Ascending aorta (tissue), 2 donors: Measurements from ENCODE around the gene NKAIN2. TPM values are rescaled to one million over a fixed set of nuclear protein-coding genes. Genes with fewer than 3 reads are reported as not detected.

ENCODE experiments used
- DNase-seq, 2 donors: peaks; one replicate each; pipeline ENCODE4 v3.0.0-alpha.2; 2019; ENCODE audit warnings: low spot score in 2 of 2
- H3K27ac ChIP-seq, 2 donors: fragments of 200-600 bp; sonication (generic); one replicate each; pipeline ENCODE4 v1.5.1; 2016 to 2017; ENCODE audit warnings: mild to moderate bottlenecking in 1 of 2
- H3K27me3 ChIP-seq: fragments of 200-600 bp; sonication (generic); one replicate; pipeline ENCODE4 v1.5.1; 2017
- H3K36me3 ChIP-seq, 2 donors: fragments of 200-600 bp; sonication (generic); one replicate each; pipeline ENCODE4 v1.5.1; 2016
- H3K4me1 ChIP-seq, 2 donors: fragments of 200-600 bp; sonication (generic); one replicate each; pipeline ENCODE4 v1.5.1; 2016 to 2017; ENCODE audit warnings: mild to moderate bottlenecking in 1 of 2
- H3K4me3 ChIP-seq, 2 donors: fragments of 200-600 bp; sonication (generic); one replicate each; pipeline ENCODE4 v1.5.1; 2016 to 2017; ENCODE audit warnings: mild to moderate bottlenecking in 1 of 2
- H3K9me3 ChIP-seq, 2 donors: fragments of 200-600 bp; sonication (generic); one replicate each; pipeline ENCODE4 v1.5.1; 2016
- CTCF ChIP-seq, 3 experiments: fragments of 200-600 bp in 2 of 3; fragments of 450-650 bp in 1 of 3; sonication (generic) in 2 of 3; IDR thresholded peaks; one replicate each; pipeline ENCODE4 v1.5.1; 2016 to 2019; ENCODE audit warnings: antibody characterized with exemption in 3 of 3, mild to moderate bottlenecking in 1 of 3, moderate library complexity in 1 of 3
- intact Hi-C: fragments of 100-400 bp; cut with DNase I; formaldehyde crosslinking; loops from one replicate; pipeline ENCODE4 v1.15.1; 2023
- total RNA-seq: library from RNA; depleted of rRNA; stranded (reverse); fragments of >200 nt; gene quantifications from one replicate; pipeline ENCODE4 v1.1.0, GENCODE V29; 2016

Gene NKAIN2
- total RNA-seq, 1 donor from 2014 or later, result 0.11 TPM

GRCh38 chr6:124857746-124858145 lies 1054.1 kb downstream of the NKAIN2 start:
- Histone ChIP-seq H3K9me3 (no peaks in the 10 kb centered on the region), H3K27me3 (no peaks in the 10 kb centered on the region), H3K36me3 (no peaks in the 10 kb centered on the region), H3K27ac (no peak overlapping the region), H3K4me1 (no peaks in the 10 kb centered on the region), H3K4me3 (no peak overlapping the region)
- intact Hi-C loops, result no loop called here
- no peak for TF ChIP-seq CTCF (IDR thresholded peaks at IDR 0.05)
- DNase-seq, result no peak

- Histone ChIP-seq H3K4me3 (no peak overlapping the region), H3K27me3 (no peaks in the 10 kb centered on the region), H3K9me3 (no peaks in the 10 kb centered on the region), H3K4me1 (no peaks in the 10 kb centered on the region), H3K36me3 (no peaks in the 10 kb centered on the region), H3K27ac (no peak overlapping the region)
- intact Hi-C loops, result no loop called here
- DNase-seq, result no peak
- TF ChIP-seq CTCF (IDR thresholded peaks at IDR 0.05), result no peak
These were observed 1054.9 kb downstream of the NKAIN2 start for GRCh38 chr6:124858564-124858963.

- H3K4me1 ChIP-seq, result no peaks in the 10 kb centered on the region
- H3K27ac ChIP-seq, result no peak overlapping the region
- intact Hi-C loops, result no loop called here
- no peak for DNase-seq
- no peaks in the 10 kb centered on the region for H3K9me3 ChIP-seq
- H3K27me3 ChIP-seq, result no peaks in the 10 kb centered on the region
- no peaks in the 10 kb centered on the region for H3K36me3 ChIP-seq
- no peak overlapping the region for H3K4me3 ChIP-seq
- TF ChIP-seq CTCF (IDR thresholded peaks at IDR 0.05), result no peak
These were observed 1055.7 kb downstream of the NKAIN2 start for GRCh38 chr6:124859366-124859765.

- intact Hi-C loops, result no loop called here
- Histone ChIP-seq H3K27ac (no peak overlapping the region), H3K27me3 (no peaks in the 10 kb centered on the region), H3K4me3 (no peak overlapping the region), H3K36me3 (no peaks in the 10 kb centered on the region), H3K4me1 (no peaks in the 10 kb centered on the region), H3K9me3 (no peaks in the 10 kb centered on the region)
- no peak for DNase-seq
- TF ChIP-seq CTCF (IDR thresholded peaks at IDR 0.05), result no peak
These were observed 1062.4 kb downstream of the NKAIN2 start for GRCh38 chr6:124866040-124866439.

- DNase-seq, result no peak
- no peak for TF ChIP-seq CTCF (IDR thresholded peaks at IDR 0.05)
- intact Hi-C loops, result no loop called here
- Histone ChIP-seq H3K27me3 (no peaks in the 10 kb centered on the region), H3K36me3 (no peaks in the 10 kb centered on the region), H3K4me3 (no peak overlapping the region), H3K9me3 (no peaks in the 10 kb centered on the region), H3K4me1 (no peaks in the 10 kb centered on the region), H3K27ac (no peak overlapping the region)
These were observed 1063.5 kb downstream of the NKAIN2 start for GRCh38 chr6:124867121-124867520.

- no peaks in the 10 kb centered on the region for H3K36me3 ChIP-seq
- H3K9me3 ChIP-seq, result no peaks in the 10 kb centered on the region
- no peak overlapping the region for H3K27ac ChIP-seq
- no peaks in the 10 kb centered on the region for H3K4me1 ChIP-seq
- no peaks in the 10 kb centered on the region for H3K27me3 ChIP-seq
- no peak overlapping the region for H3K4me3 ChIP-seq
- TF ChIP-seq CTCF (IDR thresholded peaks at IDR 0.05), result no peak
- no peak for DNase-seq
- intact Hi-C loops, result no loop called here
These were observed 1064.8 kb downstream of the NKAIN2 start for GRCh38 chr6:124868481-124868880.
